ENCODE results near the gene GRIN1.

Gene GRIN1

GRCh38 chr9:137165250-137165836 lies 26.4 kb downstream of the GRIN1 start:
- TF ChIP-seq MAX (IDR thresholded peaks at IDR 0.05; ENCODE audit: low read depth, low read length) = no peak
- no peak for TF ChIP-seq CTCF (IDR thresholded peaks at IDR 0.05; ENCODE audit: low read depth, low read length)
- H3K4me3 ChIP-seq (ENCODE audit: low read depth, low read length) = no peak overlapping the region
- DNase-seq (ENCODE audit: low read depth) = no peak

- DNase-seq (ENCODE audit: low read depth) = no peak
These were observed 27.7 kb downstream of the GRIN1 start for GRCh38 chr9:137166380-137167229.

GRCh38 chr9:137167277-137167746 lies 28.4 kb downstream of the GRIN1 start:
- TF ChIP-seq CTCF (IDR thresholded peaks at IDR 0.05; ENCODE audit: low read depth, low read length) = no peak
- TF ChIP-seq POLR2A (IDR thresholded peaks at IDR 0.05; ENCODE audit: extremely low read depth, insufficient read length) = no peak
- TF ChIP-seq MAX (IDR thresholded peaks at IDR 0.05; ENCODE audit: low read depth, low read length) = no peak
- TF ChIP-seq MYC (IDR thresholded peaks at IDR 0.05; ENCODE audit: low read depth, low read length) = no peak
- H3K4me3 ChIP-seq (ENCODE audit: low read depth, low read length) = no peak overlapping the region
- DNase-seq (ENCODE audit: low read depth) = peak; percentile 39

More at GRCh38 chr9:137166380-137167229, 27.7 kb downstream of the GRIN1 start:
- TF ChIP-seq MYC (IDR thresholded peaks at IDR 0.05; ENCODE audit: low read depth, low read length) (no peak), POLR2A (IDR thresholded peaks at IDR 0.05; ENCODE audit: extremely low read depth, insufficient read length) (no peak), MAX (IDR thresholded peaks at IDR 0.05; ENCODE audit: low read depth, low read length) (no peak), CTCF (IDR thresholded peaks at IDR 0.05; ENCODE audit: low read depth, low read length) (no peak)
- no peak overlapping the region for H3K4me3 ChIP-seq (ENCODE audit: low read depth, low read length)

GRCh38 chr9:137167747-137168572 lies 29.0 kb downstream of the GRIN1 start:
- peak; percentile 50 for DNase-seq (ENCODE audit: low read depth)
- H3K4me3 ChIP-seq (ENCODE audit: low read depth, low read length) = no peak overlapping the region
- TF ChIP-seq CTCF (IDR thresholded peaks at IDR 0.05; ENCODE audit: low read depth, low read length) (no peak), MAX (IDR thresholded peaks at IDR 0.05; ENCODE audit: low read depth, low read length) (no peak), MYC (IDR thresholded peaks at IDR 0.05; ENCODE audit: low read depth, low read length) (no peak), POLR2A (IDR thresholded peaks at IDR 0.05; ENCODE audit: extremely low read depth, insufficient read length) (no peak)

GRCh38 chr9:137168573-137168903 lies 29.6 kb downstream of the GRIN1 start:
- TF ChIP-seq MAX (IDR thresholded peaks at IDR 0.05; ENCODE audit: low read depth, low read length) (no peak), CTCF (IDR thresholded peaks at IDR 0.05; ENCODE audit: low read depth, low read length) (no peak), MYC (IDR thresholded peaks at IDR 0.05; ENCODE audit: low read depth, low read length) (no peak), POLR2A (IDR thresholded peaks at IDR 0.05; ENCODE audit: extremely low read depth, insufficient read length) (no peak)
- DNase-seq (ENCODE audit: low read depth) = no peak
- no peak overlapping the region for H3K4me3 ChIP-seq (ENCODE audit: low read depth, low read length)

Data from NB4 (cell line).